Measurements from ENCODE around the gene MSI1.

Gene MSI1

GRCh38 chr12:120376934-120377572, 8.1 kb upstream of the MSI1 start:
- DNase-seq = no peak

GRCh38 chr12:120376416-120376815, 7.5 kb upstream of the MSI1 start:
- no peak for DNase-seq

- DNase-seq = no peak
Observed at GRCh38 chr12:120376009-120376408, 7.0 kb upstream of the MSI1 start.

GRCh38 chr12:120373683-120374082, 4.7 kb upstream of the MSI1 start:
- DNase-seq = no peak

- DNase-seq = no peak
Observed at GRCh38 chr12:120370343-120371243, 1.6 kb upstream of the MSI1 start.

GRCh38 chr12:120369603-120370342, 809 bp upstream of the MSI1 start:
- no peak for DNase-seq

- peak; percentile 45 for DNase-seq
Observed at GRCh38 chr12:120367924-120368788, 808 bp downstream of the MSI1 start.

GRCh38 chr12:120367233-120367923, 1.6 kb downstream of the MSI1 start:
- DNase-seq = no peak

- DNase-seq = no peak
Observed at GRCh38 chr12:120366845-120367232, 2.1 kb downstream of the MSI1 start.

- DNase-seq = no peak
Observed at GRCh38 chr12:120366341-120366705, 2.6 kb downstream of the MSI1 start.

- no peak for DNase-seq
Observed at GRCh38 chr12:120365675-120366340, 3.2 kb downstream of the MSI1 start.

- no peak for DNase-seq
Observed at GRCh38 chr12:120364487-120364886, 4.5 kb downstream of the MSI1 start.

- DNase-seq = no peak
Observed at GRCh38 chr12:120363274-120363855, 5.6 kb downstream of the MSI1 start.

- DNase-seq = no peak
Observed at GRCh38 chr12:120362516-120363273, 6.3 kb downstream of the MSI1 start.

- DNase-seq = no peak
Observed at GRCh38 chr12:120361506-120362208, 7.3 kb downstream of the MSI1 start.

- DNase-seq = no peak
Observed at GRCh38 chr12:120359128-120359527, 9.8 kb downstream of the MSI1 start.

GRCh38 chr12:120358412-120359100, 10.4 kb downstream of the MSI1 start:
- no peak for DNase-seq

- DNase-seq = no peak
Observed at GRCh38 chr12:120357104-120357503, 11.9 kb downstream of the MSI1 start.

GRCh38 chr12:120356567-120357030, 12.4 kb downstream of the MSI1 start:
- DNase-seq = peak; percentile 72

All from stimulated activated CD4-positive, alpha-beta T cell treated with anti-CD3 and anti-CD28 coated beads, Interleukin-12 subunit alpha, Interleukin-12 subunit beta, amount 100 ng/mL, for 4 hours (primary cell).